Stimulated activated CD8-positive, alpha-beta memory T cell treated with anti-CD3 and anti-CD28 coated beads, Interleukin-15, amount 100 ng/mL, for 48 hours (primary cell): ENCODE results near the gene HNRNPCL2.
"Not testable (repeated sequence)": the region's sequence is repeated elsewhere in the genome, so short reads cannot be mapped to it uniquely, and the experiment has no call there.

Experiments
- DNase-seq, 2 donors: peaks; one replicate each; pipeline ENCODE4 v3.0.0-alpha.2; 2020; ENCODE audit warnings: low read depth in 2 of 2

Gene HNRNPCL2

GRCh38 chr1:13116754-13117153 is at the start of gene HNRNPCL2:
Gene HNRNPCL2 (minus strand): TSS chr1:13116854. CDS start chr1:13116400, 454 bp downstream.
- DNase-seq = not testable (repeated sequence)

- not testable (repeated sequence) for DNase-seq
These were observed 48.9 kb upstream of the HNRNPCL2 start, which contains the start of gene HNRNPCL4 for GRCh38 chr1:13165531-13165930. Gene HNRNPCL4 (minus strand): TSS chr1:13165631. CDS start chr1:13165467, 164 bp downstream.

- DNase-seq = not testable (repeated sequence)
These were observed 39.3 kb upstream of the HNRNPCL2 start, which contains the start of gene PRAMEF26 for GRCh38 chr1:13155909-13156308. Gene PRAMEF26 (minus strand): TSS chr1:13156009. CDS start chr1:13153095, 2,914 bp downstream.

GRCh38 chr1:13070474-13070873 is 46.2 kb downstream of the HNRNPCL2 start, which contains the start of gene PRAMEF25:
Gene PRAMEF25 (plus strand): TSS chr1:13070774. CDS start chr1:13073694, 2,920 bp downstream.
- DNase-seq = not testable (repeated sequence)
